Measurements from ENCODE around the gene ATAT1. TPM values are rescaled to one million over a fixed set of nuclear protein-coding genes. Genes with fewer than 3 reads are reported as not detected.

Gene ATAT1
- total and polyA plus RNA-seq, 9 of the 15 experiments (the other 6 are each of a cell fraction or from before 2014, with no cell fraction given): 0.65 to 5.8 (median 1.6) TPM

DNA sequence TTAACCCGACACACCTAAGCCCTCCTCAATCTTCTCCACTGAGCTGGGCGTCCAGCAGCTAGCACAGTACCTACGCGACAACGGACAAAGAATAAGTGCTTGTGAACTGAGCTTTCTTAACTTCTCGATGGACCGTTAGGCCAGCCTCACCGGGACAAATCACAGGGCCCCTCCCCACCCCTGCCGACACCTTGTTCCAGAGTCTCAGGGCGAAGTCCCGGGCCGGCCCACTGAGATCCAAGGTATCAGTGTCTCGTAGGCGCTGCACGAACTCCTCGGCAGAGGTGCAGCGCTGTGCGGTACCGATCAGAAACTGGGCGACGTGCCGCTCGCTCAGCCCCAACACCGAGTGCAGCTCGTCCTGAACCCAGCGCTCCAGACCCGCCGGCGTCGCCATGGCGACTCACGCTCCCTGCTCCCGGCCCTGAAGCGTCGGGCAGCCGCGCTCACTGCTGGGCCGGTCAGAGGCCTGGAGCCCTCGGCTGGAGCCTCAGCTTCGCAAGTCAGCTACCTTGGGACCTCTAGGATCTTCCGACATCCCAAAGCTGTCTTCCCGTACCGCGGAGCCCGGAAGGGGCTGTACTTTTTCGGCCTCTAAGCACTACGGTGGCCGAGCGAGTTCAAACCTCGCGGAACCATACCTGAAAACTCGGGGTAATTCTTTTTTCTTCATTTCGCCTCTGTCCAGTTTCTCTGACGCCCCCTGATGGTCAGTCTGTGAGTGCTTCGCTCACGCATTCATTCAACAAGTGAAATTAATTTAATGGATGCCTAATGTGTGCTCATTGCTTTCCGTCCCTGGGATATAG lies 46.0 kb downstream of the ATAT1 start, which contains the start of gene DHX16:
Gene DHX16 (minus strand): TSS at position 562 of the 809 bp plus-strand sequence. CDS start 165 bp downstream, at position 397.
- Histone ChIP-seq H4K20me1 (replicated peaks; ENCODE audit: control insufficient read depth, insufficient read depth, low read length) (no peaks in the 10 kb centered on the region), H3K4me2 (ENCODE audit: insufficient read depth, low read length) (peak within 1 kb of the TSS; percentile 98), H3K9me1 (ENCODE audit: control insufficient read depth, insufficient read depth, low read length) (peaks cover 6% of the 10 kb centered on the region), H3K27ac (ENCODE audit: extremely low read depth, low read depth, low read length) (peak within 1 kb of the TSS; percentile 60), H3K36me3 (ENCODE audit: control insufficient read depth, insufficient read depth, low read length) (peaks cover 43% of the 10 kb centered on the region), H3K4me3 (peak within 1 kb of the TSS; percentile 83), H3K79me2 (ENCODE audit: control insufficient read depth, insufficient read depth, low read length) (peaks cover 20% of the 10 kb centered on the region), H3K27me3 (ENCODE audit: control insufficient read depth in 2 of 2, insufficient read depth in 2 of 2, low read length in 2 of 2) (no peaks in the 10 kb centered on the region), H2AFZ (ENCODE audit: low read depth, low read length) (peak within 1 kb of the TSS; percentile 91), H3K9me3 (replicated peaks; ENCODE audit: control insufficient read depth, insufficient read depth, low read depth, low read length) (no peaks in the 10 kb centered on the region), H3K9ac (ENCODE audit: insufficient read depth in 1 of 2, low read depth in 2 of 2, low read length in 2 of 2) (peak within 1 kb of the TSS; percentile 78 to 98), H3K4me1 (replicated peaks in 1 of 2; ENCODE audit: control insufficient read depth in 2 of 2, insufficient read depth in 2 of 2, low read length in 2 of 2) (peaks cover 7 to 27% of the 10 kb centered on the region in 2 experiments)
- in situ Hi-C loops (cut with MboI): loop anchor here (5.0 to 10.0 kb wide), 3 partner anchors 52 to 412 kb away; partner anchors contain the start of gene TUBB
- intact Hi-C loops (cut with micrococcal nuclease): loop anchor here (1.0 to 5.0 kb wide), 4 partner anchors 58 to 190 kb away; partner anchors contain the start of genes GNL1 and PRR3
- POLR2A ChIA-PET: interaction anchor here (0.7 to 2.5 kb wide), 17 partner anchors 9 to 125 kb away, joined by 3 to 21 read pairs (median 5); partner anchors contain the start of gene PRR3
- CTCF ChIA-PET (ENCODE audit: low intra/inter-chr PET ratio): interaction anchor here (0.7 to 2.2 kb wide), 6 partner anchors 47 to 191 kb away, joined by 3 to 9 read pairs (median 4); partner anchors contain the start of gene TUBB
- ATAC-seq (peak; percentile 89), FAIRE-seq (peak; percentile 99), DNase-seq (ENCODE audit: extremely low read depth in 1 of 4, low spot score in 3 of 4) (peak; percentile 85 to 99 (median 90))
- BruUV-seq (replicated peaks): TSS peak; percentile 53
- WGBS (ENCODE audit: insufficient coverage, low coverage, missing lambda C conversion rate): under 1% methylated on average over 57 of the region's 57 CpGs
- TF ChIP-seq MNT (conservative IDR thresholded peaks at IDR 0.05) (peak; percentile 59 to 88; a peak in 3 of 4 replicates), ZBTB33 (CRISPR knock-in tag; IDR thresholded peaks at IDR 0.05) (peak; percentile 56), PRPF4 (IDR thresholded peaks at IDR 0.05; ENCODE audit: insufficient read depth, low read depth, low read length, poor library complexity, severe bottlenecking) (no peak), KAT7 (CRISPR knock-in tag; IDR thresholded peaks at IDR 0.05; ENCODE audit: borderline replicate concordance) (no peak), FOXA3 (CRISPR knock-in tag; conservative IDR thresholded peaks at IDR 0.05 in 1 of 2, IDR thresholded peaks at IDR 0.05 in 1 of 2) (0 out of 4 replicates have a peak, but pooled peaks of 1 of the 2 experiments have one; percentile 71), TARDBP (IDR thresholded peaks at IDR 0.05) (0 out of 2 replicates have a peak, but pooled peaks have one; percentile 51), ZNF511 (CRISPR knock-in tag; IDR thresholded peaks at IDR 0.05) (peak; percentile 88; the same call in 1 of the 2 replicates), SPI1 (IDR thresholded peaks at IDR 0.05; ENCODE audit: borderline replicate concordance, low read depth, low read length) (no peak), MAFF (IDR thresholded peaks at IDR 0.05; ENCODE audit: low read length) (0 out of 2 replicates have a peak, but pooled peaks have one; percentile 43), MTA3 (IDR thresholded peaks at IDR 0.05; ENCODE audit: borderline replicate concordance) (peak; percentile 100), TGIF2 (CRISPR knock-in tag; IDR thresholded peaks at IDR 0.05) (no peak), KLF13 (tag; IDR thresholded peaks at IDR 0.05; ENCODE audit: borderline replicate concordance, low read depth) (peak; percentile 53)
- TF ChIP-seq, protein P1, sequence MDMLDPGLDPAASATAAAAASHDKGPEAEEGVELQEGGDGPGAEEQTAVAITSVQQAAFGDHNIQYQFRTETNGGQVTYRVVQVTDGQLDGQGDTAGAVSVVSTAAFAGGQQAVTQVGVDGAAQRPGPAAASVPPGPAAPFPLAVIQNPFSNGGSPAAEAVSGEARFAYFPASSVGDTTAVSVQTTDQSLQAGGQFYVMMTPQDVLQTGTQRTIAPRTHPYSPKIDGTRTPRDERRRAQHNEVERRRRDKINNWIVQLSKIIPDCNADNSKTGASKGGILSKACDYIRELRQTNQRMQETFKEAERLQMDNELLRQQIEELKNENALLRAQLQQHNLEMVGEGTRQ (CRISPR knock-in tag; IDR thresholded peaks at IDR 0.05): no peak

Measured in K562 (cell line).